Stimulated activated CD4-positive, alpha-beta T cell treated with anti-CD3 and anti-CD28 coated beads, Interleukin-15, amount 100 ng/mL, for 1 hour (primary cell): Measurements from ENCODE around the gene OR5AN1.

Source experiments
- DNase-seq, 2 donors: peaks; one replicate each; pipeline ENCODE4 v3.0.0-alpha.2; 2020; ENCODE audit warnings: low read depth in 1 of 2, low spot score in 1 of 2

OR5AN1 gene

DNA sequence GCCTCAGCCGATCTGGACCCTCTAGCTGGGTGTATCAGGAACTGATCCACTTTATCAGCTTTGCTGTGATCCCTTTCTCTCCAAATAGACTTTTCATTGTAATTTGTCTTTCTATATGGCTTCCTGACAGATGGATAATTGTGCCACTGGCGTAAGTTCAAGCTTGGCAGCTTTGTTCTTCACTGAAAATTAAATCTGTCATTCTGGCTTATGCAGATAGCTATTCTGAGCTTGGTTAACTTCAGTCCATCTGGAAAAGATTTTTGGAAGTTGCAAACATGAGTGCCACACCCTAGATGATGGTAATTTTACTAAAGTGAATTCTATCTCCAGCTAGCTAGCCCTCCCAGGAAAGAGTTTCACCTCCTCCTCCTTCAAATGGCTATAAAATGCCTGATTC lies 59.5 kb downstream of the OR5AN1 start:
- DNase-seq: no peak
